H1 (cell line): ENCODE results near the gene OGDH. TPM values are rescaled to one million over a fixed set of nuclear protein-coding genes. Genes with fewer than 3 reads are reported as not detected.

ENCODE experiments used
- CTCF ChIA-PET: fragments of 300-600 bp; sonication (Branson Sonifier 250); formaldehyde crosslinking; loops from one replicate; lab custom pipeline; 2021; ENCODE audit not compliant: partially characterized antibody; lab: Charles Lee
- POLR2A ChIA-PET: fragments of 300-600 bp; sonication (Branson Sonifier 250); formaldehyde crosslinking; loops from one replicate; lab custom pipeline; 2021; ENCODE audit warnings: inconsistent platforms; ENCODE audit not compliant: partially characterized antibody; lab: Charles Lee
- DNase-seq, 2 experiments: peaks; one replicate each; pipeline versions ENCODE4 v3.0.0 to v3.0.0-alpha.2; 2010 to 2022; ENCODE audit warnings: low spot score in 2 of 2, low read depth in 1 of 2, mixed read lengths in 1 of 2
- FAIRE-seq: peaks from 2 replicates; lab custom pipeline; 2011; peaks lifted over from hg19 to GRCh38; lab: Jason Lieb, UNC
- H2AFZ ChIP-seq: 2 replicates; pipeline ENCODE4 v1.8.1; 2012; ENCODE audit warnings: low read length, inconsistent platforms
- H2AK5ac ChIP-seq: 2 replicates; pipeline ENCODE4 v1.6.1; 2013; ENCODE audit warnings: low read depth, low read length
- H2BK120ac ChIP-seq: replicated peaks from 2 replicates; pipeline ENCODE3; 2013; ENCODE audit warnings: low read depth, low read length, inconsistent platforms
- H2BK12ac ChIP-seq: 2 replicates; pipeline ENCODE4 v1.6.1; 2013; ENCODE audit warnings: low read depth, low read length
- H2BK15ac ChIP-seq: 2 replicates; pipeline ENCODE4 v1.6.1; 2013; ENCODE audit warnings: low read length
- H2BK20ac ChIP-seq: 2 replicates; pipeline ENCODE4 v1.6.1; 2013; ENCODE audit warnings: low read length
- H2BK5ac ChIP-seq: 2 replicates; pipeline ENCODE4 v1.6.1; 2013; ENCODE audit warnings: low read depth, low read length
- H3K14ac ChIP-seq: 2 replicates; pipeline ENCODE4 v1.6.1; 2013; ENCODE audit warnings: inconsistent platforms; ENCODE audit not compliant: insufficient read length
- H3K18ac ChIP-seq: 2 replicates; pipeline ENCODE4 v1.6.1; 2013; ENCODE audit warnings: low read length; ENCODE audit errors: extremely low read depth
- H3K23ac ChIP-seq: 2 replicates; pipeline ENCODE4 v1.6.1; 2013; ENCODE audit warnings: inconsistent platforms; ENCODE audit not compliant: insufficient read length
- H3K23me2 ChIP-seq: 2 replicates; pipeline ENCODE4 v1.6.1; 2013; ENCODE audit warnings: low read depth, low read length
- H3K27ac ChIP-seq: 2 replicates; pipeline ENCODE4 v1.6.1; 2011; ENCODE audit warnings: low read depth, low read length, inconsistent platforms
- H3K27me3 ChIP-seq, 4 experiments: replicated peaks in 1 of 4; 1 replicate in 1 of 4; 2 replicates in 3 of 4; pipeline versions ENCODE4 v1.6.1 to v1.8.1; 2011 to 2013; ENCODE audit warnings: low read length in 3 of 4, mild to moderate bottlenecking in 3 of 4, inconsistent platforms in 2 of 4, mixed read lengths in 2 of 4, moderate library complexity in 1 of 4; ENCODE audit not compliant: control insufficient read depth in 3 of 4, insufficient read depth in 3 of 4; ENCODE audit errors: extremely low read depth in 1 of 4
- H3K36me3 ChIP-seq, 4 experiments: 2 replicates each; pipeline versions ENCODE4 v1.6.1 to v1.8.1; 2011 to 2013; ENCODE audit warnings: mild to moderate bottlenecking in 4 of 4, low read length in 3 of 4, moderate library complexity in 2 of 4, control low read depth in 1 of 4, inconsistent platforms in 1 of 4; ENCODE audit not compliant: insufficient read depth in 4 of 4, control insufficient read depth in 2 of 4
- H3K4ac ChIP-seq: replicated peaks from 2 replicates; pipeline ENCODE3; 2013; ENCODE audit warnings: low read length, low read depth, mixed read lengths, inconsistent platforms; ENCODE audit not compliant: insufficient read length
- H3K4me1 ChIP-seq, 4 experiments: replicated peaks in 1 of 4; 1 replicate in 1 of 4; 2 replicates in 3 of 4; pipeline versions ENCODE4 v1.6.1 to v1.8.1; 2011 to 2013; ENCODE audit warnings: low read length in 3 of 4, inconsistent platforms in 2 of 4, mixed read lengths in 1 of 4; ENCODE audit not compliant: insufficient read depth in 4 of 4, control insufficient read depth in 3 of 4
- H3K4me2 ChIP-seq, 2 experiments: 2 replicates each; pipeline versions ENCODE4 v1.6.1 to v1.8.1; 2011 to 2013; ENCODE audit warnings: low read depth in 2 of 2, low read length in 2 of 2, control low read depth in 1 of 2, inconsistent platforms in 1 of 2, mild to moderate bottlenecking in 1 of 2; ENCODE audit not compliant: insufficient read depth in 1 of 2
- H3K4me3 ChIP-seq, 4 experiments: fragments of 200-600, 300-600 bp in 1 of 4; sonication (generic), shearing (Covaris generic), sonication (Bioruptor Twin) in 1 of 4; 2 replicates each; pipeline versions ENCODE4 v1.5.1 to v1.8.1; 2011 to 2016; ENCODE audit warnings: low read length in 4 of 4, low read depth in 3 of 4, control low read depth in 2 of 4, inconsistent platforms in 2 of 4, mild to moderate bottlenecking in 2 of 4, mixed read lengths in 1 of 4, moderate library complexity in 1 of 4; ENCODE audit not compliant: insufficient read depth in 2 of 4; ENCODE audit errors: extremely low read depth in 1 of 4
- H3K56ac ChIP-seq: replicated peaks from 2 replicates; pipeline ENCODE3; 2013; ENCODE audit warnings: low read depth, mild to moderate bottlenecking, mixed read lengths, low read length, inconsistent platforms; ENCODE audit not compliant: insufficient read length
- H3K79me1 ChIP-seq: 2 replicates; pipeline ENCODE4 v1.6.1; 2013; ENCODE audit warnings: low read depth, low read length, control low read depth
- H3K79me2 ChIP-seq, 2 experiments: 2 replicates each; pipeline versions ENCODE4 v1.6.1 to v1.8.1; 2012 to 2013; ENCODE audit warnings: low read length in 2 of 2, mild to moderate bottlenecking in 2 of 2, inconsistent platforms in 1 of 2; ENCODE audit not compliant: insufficient read depth in 2 of 2, control insufficient read depth in 1 of 2
- H3K9ac ChIP-seq, 4 experiments: replicated peaks in 1 of 4; 1 replicate in 1 of 4; 2 replicates in 3 of 4; pipeline versions ENCODE4 v1.6.1 to v1.8.1; 2011 to 2013; ENCODE audit warnings: low read depth in 3 of 4, low read length in 3 of 4, control low read depth in 2 of 4, mild to moderate bottlenecking in 2 of 4, moderate library complexity in 2 of 4, inconsistent platforms in 1 of 4; ENCODE audit errors: extremely low read depth in 1 of 4
- H3K9me3 ChIP-seq, 2 experiments: 2 replicates each; pipeline versions ENCODE4 v1.6.1 to v1.8.1; 2012 to 2013; ENCODE audit warnings: mild to moderate bottlenecking in 2 of 2, moderate library complexity in 2 of 2, control low read depth in 1 of 2, inconsistent platforms in 1 of 2, low read depth in 1 of 2, low read length in 1 of 2, mixed read lengths in 1 of 2; ENCODE audit not compliant: insufficient read depth in 2 of 2
- H4K20me1 ChIP-seq, 2 experiments: replicated peaks in 1 of 2; 2 replicates each; pipeline versions ENCODE3 to v1.8.1; 2011 to 2013; ENCODE audit warnings: inconsistent platforms in 2 of 2, low read length in 2 of 2, mild to moderate bottlenecking in 1 of 2; ENCODE audit not compliant: insufficient read depth in 2 of 2, control insufficient read depth in 1 of 2
- H4K5ac ChIP-seq: 2 replicates; pipeline ENCODE4 v1.6.1; 2013; ENCODE audit warnings: low read length, low read depth, mixed read lengths, inconsistent platforms; ENCODE audit not compliant: insufficient read length
- H4K8ac ChIP-seq: 2 replicates; pipeline ENCODE4 v1.8.0; 2013; ENCODE audit warnings: mild to moderate bottlenecking, moderate library complexity, low read length, inconsistent platforms; ENCODE audit not compliant: insufficient read depth; ENCODE audit errors: extremely low read depth
- H4K91ac ChIP-seq: replicated peaks from 2 replicates; pipeline ENCODE3; 2013; ENCODE audit warnings: low read length, mixed read lengths, inconsistent platforms; ENCODE audit not compliant: insufficient read length
- HDAC6 ChIP-seq: IDR thresholded peaks from one replicate; pipeline ENCODE4 v1.7.1; 2012; ENCODE audit warnings: low read depth, mild to moderate bottlenecking, inconsistent platforms, low read length, moderate library complexity
- KDM5A ChIP-seq: fragments of 200-600 bp; IDR thresholded peaks from 2 replicates; pipeline ENCODE4 v1.7.1; 2012; ENCODE audit warnings: mild to moderate bottlenecking, low read length, inconsistent platforms, mixed read lengths
- NRF1 ChIP-seq: IDR thresholded peaks from 2 replicates; pipeline ENCODE4 v1.6.1; 2011; ENCODE audit warnings: mild to moderate bottlenecking, low read depth, low read length, improper control_type of control experiment
- POLR2A ChIP-seq, 2 experiments: IDR thresholded peaks; 1 replicate in 1 of 2; 2 replicates in 1 of 2; pipeline ENCODE4 v1.6.1; 2011; ENCODE audit warnings: low read depth in 2 of 2, low read length in 2 of 2, mild to moderate bottlenecking in 2 of 2; ENCODE audit errors: control extremely low read depth in 1 of 2
- POLR2AphosphoS5 ChIP-seq: IDR thresholded peaks from 2 replicates; pipeline ENCODE4 v1.6.1; 2011; ENCODE audit warnings: low read depth, low read length
- SIRT6 ChIP-seq: IDR thresholded peaks from one replicate; pipeline ENCODE4 v1.7.1; 2012; ENCODE audit warnings: low read length, inconsistent platforms
- SRF ChIP-seq: IDR thresholded peaks from 2 replicates; pipeline ENCODE4 v1.6.1; 2011; ENCODE audit warnings: mild to moderate bottlenecking, low read depth, low read length, moderate library complexity
- TCF12 ChIP-seq: IDR thresholded peaks from 2 replicates; pipeline ENCODE4 v1.6.1; 2011; ENCODE audit warnings: low read depth, mild to moderate bottlenecking, low read length
- TEAD4 ChIP-seq: IDR thresholded peaks from 2 replicates; pipeline ENCODE4 v1.6.1; 2012; ENCODE audit warnings: low read depth, low read length, inconsistent platforms, mixed read lengths
- USF2 ChIP-seq: IDR thresholded peaks from 2 replicates; pipeline ENCODE4 v1.6.1; 2011; ENCODE audit warnings: low read length, improper control_type of control experiment
- WGBS, 2 experiments: shearing (Covaris generic) in 1 of 2; methylation state at CpG; one replicate each; pipeline versions ENCODE4 v1.1.6 to v1.1.7; 2013 to 2015; ENCODE audit warnings: low lambda C conversion rate in 2 of 2, mixed read lengths in 2 of 2, inconsistent platforms in 1 of 2, low coverage in 1 of 2, missing lambda C conversion rate in 1 of 2; ENCODE audit not compliant: insufficient replicate concordance in 2 of 2, insufficient coverage in 1 of 2, insufficient read length in 1 of 2; ENCODE audit errors: extremely low coverage in 1 of 2, missing lambda C conversion rate in 1 of 2; 5-methylcytosine and 5-hydroxymethylcytosine counted together
- polyA plus RNA-seq, 7 experiments: library from polyadenylated mRNA; depleted of rRNA in 3 of 7; stranded (reverse) in 5 of 7; unstranded in 2 of 7; fragments of >200 nt in 5 of 7; fragments of 200-250 nt in 2 of 7; gene quantifications; 1 replicate in 5 of 7; 2 replicates in 1 of 7; 4 replicates in 1 of 7; pipeline versions ENCODE4 v1.2.1 to v1.2.3, GENCODE V29; 2011 to 2013; ENCODE audit warnings: missing spikeins in 2 of 7, mixed read lengths in 2 of 7
- total RNA-seq: library from RNA; stranded (reverse); fragmentation: NEBNext Ultra II Directional; extraction: Animal tissue kit (Norgen Biotek cat#: 25700); gene quantifications from 2 replicates; pipeline ENCODE4 v1.2.1, GENCODE V29; 2021

OGDH gene
- total and polyA plus RNA-seq, 2 of the 8 experiments (the other 6 are each of a cell fraction or from before 2014, with no cell fraction given), result 71.6 to 91.6 TPM

GRCh38 chr7:44694326-44694725, 87.9 kb downstream of the OGDH start:
- no peak overlapping the region for H3K14ac ChIP-seq
- H3K4me1 ChIP-seq, result no peaks in the 10 kb centered on the region
- peaks cover 0 to 6% of the 10 kb centered on the region in 2 experiments for H4K20me1 ChIP-seq
- no peak overlapping the region for H3K18ac ChIP-seq
- no peaks in the 10 kb centered on the region for H3K27me3 ChIP-seq
- H3K4me2 ChIP-seq, result no peak overlapping the region
- no peaks in the 10 kb centered on the region for H3K9me3 ChIP-seq
- no peak overlapping the region for H2AFZ ChIP-seq
- H4K8ac ChIP-seq, result no peak overlapping the region; the same call in 1 of the 2 replicates
- no peak overlapping the region for H3K4me3 ChIP-seq
- FAIRE-seq, result no peak
- H3K79me2 ChIP-seq, result no peaks in the 10 kb centered on the region
- H3K27ac ChIP-seq, result no peak overlapping the region
- no peak overlapping the region for H3K9ac ChIP-seq
- no peak overlapping the region for H2BK20ac ChIP-seq
- no peak overlapping the region for H4K5ac ChIP-seq
- no peaks in the 10 kb centered on the region for H3K79me1 ChIP-seq
- peaks cover 13 to 39% (median 25%) of the 10 kb centered on the region in 4 experiments for H3K36me3 ChIP-seq
- H3K56ac ChIP-seq, result no peak overlapping the region
- ChIA-PET CTCF (interaction anchor here (0.7 kb wide), 1 partner anchor 494 kb away, joined by 3 read pairs; no protein-coding TSS in a partner anchor), POLR2A (interaction anchor here (0.6 to 1.7 kb wide), 4 partner anchors 16 to 49 kb away, joined by 3 to 4 read pairs (median 3); no protein-coding TSS in a partner anchor)
- H2BK12ac ChIP-seq, result no peak overlapping the region
- no peak overlapping the region for H2AK5ac ChIP-seq
- no peak overlapping the region for H2BK15ac ChIP-seq
- no peak for DNase-seq
- TF ChIP-seq KDM5A (no peak), SRF (no peak), POLR2A (IDR thresholded peaks at IDR 0.05; ENCODE audit: control extremely low read depth in 1 of 2, low read depth in 2 of 2, low read length in 2 of 2) (no peak), TCF12 (no peak), HDAC6 (no peak), POLR2AphosphoS5 (no peak), SIRT6 (no peak), TEAD4 (no peak), USF2 (no peak), NRF1 (no peak)
- H4K91ac ChIP-seq, result no peak overlapping the region
- no peak overlapping the region for H3K23ac ChIP-seq
- WGBS, 2 experiments, result 96% methylated on average over 14 of the region's 14 CpGs; no CpG with 5 or more reads in 1 of the 2 experiments
- H3K4ac ChIP-seq, result no peak overlapping the region
- peak overlapping the region; percentile 5; the same call in 1 of the 2 replicates for H2BK5ac ChIP-seq
- no peak overlapping the region for H2BK120ac ChIP-seq
- no peaks in the 10 kb centered on the region for H3K23me2 ChIP-seq
